Astrocyte (in vitro differentiated cells and primary cell): Measurements from ENCODE around the gene BMF. TPM values are rescaled to one million over a fixed set of nuclear protein-coding genes. Genes with fewer than 3 reads are reported as not detected.

Experiments used
- DNase-seq: peaks from one replicate; pipeline ENCODE4 v3.0.0-alpha.2; 2010; ENCODE audit warnings: low read depth
- FAIRE-seq: peaks from 2 replicates; lab custom pipeline; 2011; peaks lifted over from hg19 to GRCh38; lab: Jason Lieb, UNC
- H2AFZ ChIP-seq: 2 replicates; pipeline ENCODE4 v1.6.0; 2012; ENCODE audit warnings: low read depth, low read length, inconsistent platforms
- H3K27ac ChIP-seq: 2 replicates; pipeline ENCODE4 v1.5.1; 2011; ENCODE audit warnings: low read depth, low read length, inconsistent platforms
- H3K27me3 ChIP-seq: 2 replicates; pipeline ENCODE4 v1.6.0; 2011; ENCODE audit warnings: low read length, inconsistent platforms; ENCODE audit not compliant: insufficient read depth
- H3K36me3 ChIP-seq: 2 replicates; pipeline ENCODE4 v1.5.1; 2011; ENCODE audit warnings: low read length, inconsistent platforms; ENCODE audit not compliant: insufficient read depth
- H3K4me1 ChIP-seq: 2 replicates; pipeline ENCODE4 v1.5.1; 2011; ENCODE audit warnings: low read length, inconsistent platforms; ENCODE audit not compliant: insufficient read depth
- H3K4me2 ChIP-seq: 2 replicates; pipeline ENCODE4 v1.6.0; 2012; ENCODE audit warnings: low read length, inconsistent platforms
- H3K4me3 ChIP-seq: 2 replicates; pipeline ENCODE4 v1.5.1; 2011; ENCODE audit warnings: low read depth, mild to moderate bottlenecking, low read length, inconsistent platforms; ENCODE audit not compliant: insufficient read depth
- H3K79me2 ChIP-seq: 2 replicates; pipeline ENCODE4 v1.6.0; 2012; ENCODE audit warnings: mild to moderate bottlenecking, low read length, inconsistent platforms; ENCODE audit not compliant: insufficient read depth
- H3K9ac ChIP-seq: 2 replicates; pipeline ENCODE4 v1.6.0; 2012; ENCODE audit warnings: mild to moderate bottlenecking, low read length, inconsistent platforms
- H3K9me3 ChIP-seq: 2 replicates; pipeline ENCODE4 v1.5.1; 2012; ENCODE audit warnings: low read depth, mild to moderate bottlenecking, low read length, inconsistent platforms; ENCODE audit not compliant: insufficient read depth
- H4K20me1 ChIP-seq: 2 replicates; pipeline ENCODE4 v1.6.0; 2012; ENCODE audit warnings: low read length, inconsistent platforms; ENCODE audit not compliant: insufficient read depth
- H3K27ac Mint-ChIP-seq: one replicate; pipeline ENCODE4 v1.8.0; 2021; ENCODE audit warnings: mild to moderate bottlenecking, mixed read lengths; ENCODE audit not compliant: unreplicated experiment
- H3K27me3 Mint-ChIP-seq: one replicate; pipeline ENCODE4 v1.8.0; 2021; ENCODE audit warnings: low read depth, mixed read lengths; ENCODE audit not compliant: unreplicated experiment
- H3K36me3 Mint-ChIP-seq: one replicate; pipeline ENCODE4 v1.8.0; 2021; ENCODE audit warnings: low read depth, mixed read lengths; ENCODE audit not compliant: unreplicated experiment
- H3K4me1 Mint-ChIP-seq: one replicate; pipeline ENCODE4 v1.8.0; 2021; ENCODE audit warnings: low read depth, mixed read lengths; ENCODE audit not compliant: unreplicated experiment
- H3K4me3 Mint-ChIP-seq: one replicate; pipeline ENCODE4 v1.8.0; 2021; ENCODE audit warnings: mild to moderate bottlenecking, moderate library complexity, mixed read lengths; ENCODE audit not compliant: unreplicated experiment
- H3K9me3 Mint-ChIP-seq: one replicate; pipeline ENCODE4 v1.8.0; 2021; ENCODE audit warnings: mild to moderate bottlenecking, mixed read lengths; ENCODE audit not compliant: unreplicated experiment
- EZH2 ChIP-seq: IDR thresholded peaks from 2 replicates; pipeline ENCODE4 v1.6.1; 2012; ENCODE audit warnings: mild to moderate bottlenecking, low read length, inconsistent platforms; ENCODE audit not compliant: insufficient read depth
- total RNA-seq: library from RNA; stranded (reverse); gene quantifications from 2 replicates; pipeline ENCODE4 v1.2.1, GENCODE V29; 2021
- TF ChIP-seq, protein P1 (sequence below): IDR thresholded peaks from 2 replicates; pipeline ENCODE4 v1.5.1; 2011; ENCODE audit warnings: low read depth, mild to moderate bottlenecking, inconsistent platforms, low read length, moderate library complexity; ENCODE audit not compliant: insufficient read depth

Gene BMF
- total RNA-seq, 1 donor from 2014 or later, result 31.8 TPM

DNA sequence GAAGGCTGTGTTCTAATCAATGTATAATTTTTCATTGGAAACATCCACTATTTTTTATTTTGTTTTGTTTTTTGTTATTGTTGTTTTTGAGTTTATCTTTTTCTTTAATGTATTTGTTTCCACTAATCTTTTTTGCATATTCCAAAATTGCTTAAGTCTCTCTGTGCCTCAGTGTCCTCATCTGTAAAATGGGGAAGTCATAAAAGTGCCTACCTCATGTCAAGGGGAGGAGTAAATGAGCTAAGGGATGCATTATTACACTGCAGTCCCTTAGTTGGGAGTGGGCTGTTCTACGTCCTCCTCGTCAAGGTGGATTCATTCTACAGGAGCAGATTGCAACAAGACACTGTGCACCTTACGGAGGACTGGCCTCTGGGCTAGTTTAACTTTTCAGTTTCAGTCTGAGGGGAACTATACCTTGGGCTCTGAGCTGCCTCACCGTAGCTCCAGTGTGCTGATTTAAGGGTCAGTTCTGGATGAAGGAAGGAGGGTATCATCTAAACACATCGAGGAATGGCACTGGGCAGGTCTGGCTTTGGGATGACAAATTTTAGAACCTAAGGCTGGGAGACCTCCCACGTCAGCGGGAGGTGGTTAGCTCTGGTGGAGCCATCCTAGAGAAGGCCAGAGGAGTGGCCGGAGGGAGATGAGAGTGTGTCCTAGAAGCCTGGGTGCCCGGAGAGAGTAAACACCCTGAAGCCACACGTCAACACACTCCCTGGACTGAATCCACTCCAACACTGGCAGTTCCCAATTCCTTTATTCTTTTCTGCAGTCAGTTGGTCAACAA is 64.6 kb downstream of the BMF start:
- H3K4me1 ChIP-seq, result peaks cover 38% of the 10 kb centered on the region
- H4K20me1 ChIP-seq, result no peaks in the 10 kb centered on the region
- Mint-ChIP-seq H3K27ac (no peak overlapping the region), H3K4me1 (peaks cover 38% of the 10 kb centered on the region), H3K27me3 (no peaks in the 10 kb centered on the region), H3K9me3 (no peaks in the 10 kb centered on the region), H3K4me3 (no peak overlapping the region), H3K36me3 (peaks cover 2% of the 10 kb centered on the region)
- H3K4me2 ChIP-seq, result peak overlapping the region; percentile 83
- H3K79me2 ChIP-seq, result peaks cover 4% of the 10 kb centered on the region
- H3K27ac ChIP-seq, result no peak overlapping the region
- no peak overlapping the region for H3K4me3 ChIP-seq
- no peak overlapping the region for H2AFZ ChIP-seq
- no peaks in the 10 kb centered on the region for H3K36me3 ChIP-seq
- H3K9me3 ChIP-seq, result no peaks in the 10 kb centered on the region
- H3K9ac ChIP-seq, result peak overlapping the region; percentile 58
- FAIRE-seq (no peak), DNase-seq (no peak)
- no peak for TF ChIP-seq EZH2
- TF ChIP-seq, protein P1, sequence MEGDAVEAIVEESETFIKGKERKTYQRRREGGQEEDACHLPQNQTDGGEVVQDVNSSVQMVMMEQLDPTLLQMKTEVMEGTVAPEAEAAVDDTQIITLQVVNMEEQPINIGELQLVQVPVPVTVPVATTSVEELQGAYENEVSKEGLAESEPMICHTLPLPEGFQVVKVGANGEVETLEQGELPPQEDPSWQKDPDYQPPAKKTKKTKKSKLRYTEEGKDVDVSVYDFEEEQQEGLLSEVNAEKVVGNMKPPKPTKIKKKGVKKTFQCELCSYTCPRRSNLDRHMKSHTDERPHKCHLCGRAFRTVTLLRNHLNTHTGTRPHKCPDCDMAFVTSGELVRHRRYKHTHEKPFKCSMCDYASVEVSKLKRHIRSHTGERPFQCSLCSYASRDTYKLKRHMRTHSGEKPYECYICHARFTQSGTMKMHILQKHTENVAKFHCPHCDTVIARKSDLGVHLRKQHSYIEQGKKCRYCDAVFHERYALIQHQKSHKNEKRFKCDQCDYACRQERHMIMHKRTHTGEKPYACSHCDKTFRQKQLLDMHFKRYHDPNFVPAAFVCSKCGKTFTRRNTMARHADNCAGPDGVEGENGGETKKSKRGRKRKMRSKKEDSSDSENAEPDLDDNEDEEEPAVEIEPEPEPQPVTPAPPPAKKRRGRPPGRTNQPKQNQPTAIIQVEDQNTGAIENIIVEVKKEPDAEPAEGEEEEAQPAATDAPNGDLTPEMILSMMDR, result no peak
- H3K27me3 ChIP-seq, result no peaks in the 10 kb centered on the region

DNA sequence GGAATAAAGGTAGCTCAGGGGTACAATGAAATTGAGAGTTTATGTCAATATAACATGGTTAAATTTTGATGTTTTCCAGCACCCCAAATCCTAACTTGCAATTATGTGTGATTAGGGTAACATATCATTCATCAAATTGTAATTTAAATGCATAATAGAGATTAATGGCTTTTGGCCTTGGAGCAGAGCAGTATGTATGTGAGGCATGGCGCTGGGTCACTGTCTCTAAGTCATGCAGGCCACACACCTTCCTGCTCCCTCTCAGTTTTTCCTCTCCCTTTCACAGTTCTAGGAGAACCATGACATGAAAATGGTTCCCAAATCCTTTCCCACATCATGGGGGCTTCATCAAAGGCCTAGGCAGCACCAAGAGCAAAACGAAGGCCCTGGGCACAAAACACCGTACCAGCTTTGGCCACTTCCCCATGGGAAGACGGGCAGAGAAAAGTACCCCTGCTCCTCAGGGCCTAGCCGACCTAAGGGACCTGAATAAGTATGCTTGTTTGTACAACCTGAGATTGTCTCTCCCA is 65.8 kb downstream of the BMF start:
- H3K27ac Mint-ChIP-seq, result no peak overlapping the region
- H3K4me3 ChIP-seq, result no peak overlapping the region

More for the DNA sequence above, 65.8 kb downstream of the BMF start:
- Mint-ChIP-seq H3K9me3 (no peaks in the 10 kb centered on the region), H3K4me1 (peaks cover 32% of the 10 kb centered on the region), H3K4me3 (no peak overlapping the region), H3K27me3 (no peaks in the 10 kb centered on the region), H3K36me3 (peaks cover 5% of the 10 kb centered on the region)
- Histone ChIP-seq H3K4me2 (no peak overlapping the region), H2AFZ (no peak overlapping the region), H3K9ac (no peak overlapping the region), H3K4me1 (peaks cover 34% of the 10 kb centered on the region), H3K36me3 (no peaks in the 10 kb centered on the region), H3K27ac (no peak overlapping the region), H3K9me3 (no peaks in the 10 kb centered on the region), H4K20me1 (peaks cover 4% of the 10 kb centered on the region), H3K27me3 (no peaks in the 10 kb centered on the region), H3K79me2 (peaks cover 17% of the 10 kb centered on the region)
- no peak for FAIRE-seq
- no peak for DNase-seq
- TF ChIP-seq, protein P1, result no peak
- TF ChIP-seq EZH2, result no peak
